HepG2 (cell line): Measurements from ENCODE around the gene MICALL2. TPM values are rescaled to one million over a fixed set of nuclear protein-coding genes. Genes with fewer than 3 reads are reported as not detected.
A peak's percentile ranks its signal among the peaks of the same experiment; 100 is the strongest.

Experiments used
- CEBPB ChIP-seq: IDR thresholded peaks from 2 replicates; pipeline ENCODE4 v1.6.1; 2011; ENCODE audit warnings: low read depth, low read length, improper control_type of control experiment, borderline replicate concordance
- DNMT1 ChIP-seq: sonication (generic); formaldehyde crosslinking; IDR thresholded peaks from 2 replicates; pipeline ENCODE4 v1.5.1; 2020; ENCODE audit warnings: mild to moderate bottlenecking, missing genetic modification reagents
- HNRNPL ChIP-seq: fragments of 200-400 bp; formaldehyde crosslinking; IDR thresholded peaks from 2 replicates; pipeline ENCODE4 v1.6.1; 2017; ENCODE audit warnings: mild to moderate bottlenecking, low read depth, low read length
- HNRNPLL ChIP-seq: fragments of 200-400 bp; formaldehyde crosslinking; IDR thresholded peaks from 2 replicates; pipeline ENCODE4 v1.6.1; 2017; ENCODE audit warnings: mild to moderate bottlenecking, low read depth, low read length; ENCODE audit not compliant: poor library complexity, severe bottlenecking
- HOXA3 ChIP-seq: sonication (generic); formaldehyde crosslinking; IDR thresholded peaks from 2 replicates; pipeline ENCODE4 v1.5.0; 2020; ENCODE audit warnings: missing genetic modification reagents
- PAF1 ChIP-seq: IDR thresholded peaks from 2 replicates; pipeline ENCODE4 v1.6.1; 2016; ENCODE audit warnings: missing genetic modification reagents, missing compliant biosample characterization
- RBFOX2 ChIP-seq: fragments of 200-400 bp; formaldehyde crosslinking; IDR thresholded peaks from 2 replicates; pipeline ENCODE4 v1.6.1; 2017; ENCODE audit warnings: low read depth, mild to moderate bottlenecking, low read length
- RELA ChIP-seq: sonication (generic); formaldehyde crosslinking; IDR thresholded peaks from 2 replicates; pipeline ENCODE4 v1.4.0; 2020; ENCODE audit warnings: missing genetic modification reagents
- RFXANK ChIP-seq: IDR thresholded peaks from 2 replicates; pipeline ENCODE4 v1.6.1; 2016
- SOX13 ChIP-seq, 3 experiments: fragments of 450-650 bp in 1 of 3; sonication (generic) in 1 of 3; formaldehyde crosslinking in 1 of 3; IDR thresholded peaks in 2 of 3; conservative IDR thresholded peaks in 1 of 3; 2 replicates each; pipeline versions ENCODE4 v1.5.0 to v1.6.1; 2016 to 2020; ENCODE audit warnings: antibody characterized with exemption in 1 of 3, mild to moderate bottlenecking in 1 of 3, missing compliant biosample characterization in 1 of 3, missing genetic modification reagents in 1 of 3, moderate library complexity in 1 of 3
- SP1 ChIP-seq, 2 experiments: fragments of 450-650 bp in 1 of 2; sonication (generic) in 1 of 2; formaldehyde crosslinking in 1 of 2; IDR thresholded peaks; 2 replicates each; pipeline versions ENCODE4 v1.4.0 to v1.6.1; 2016 to 2020; ENCODE audit warnings: missing genetic modification reagents in 1 of 2
- TFDP2 ChIP-seq: sonication (generic); formaldehyde crosslinking; IDR thresholded peaks from 2 replicates; pipeline ENCODE4 v1.4.0; 2020; ENCODE audit warnings: missing genetic modification reagents
- TOPORS ChIP-seq: sonication (generic); formaldehyde crosslinking; IDR thresholded peaks from 2 replicates; pipeline ENCODE4 v1.8.0; 2023; ENCODE audit warnings: mild to moderate bottlenecking, missing genetic modification reagents
- ZBTB2 ChIP-seq: sonication (generic); formaldehyde crosslinking; IDR thresholded peaks from 2 replicates; pipeline ENCODE4 v1.8.0; 2022; ENCODE audit warnings: low read depth, missing genetic modification reagents
- ZBTB34 ChIP-seq: sonication (generic); formaldehyde crosslinking; IDR thresholded peaks from 2 replicates; pipeline ENCODE4 v1.8.0; 2022; ENCODE audit warnings: mild to moderate bottlenecking, missing genetic modification reagents
- ZBTB7B ChIP-seq: sonication (generic); formaldehyde crosslinking; IDR thresholded peaks from 2 replicates; pipeline ENCODE4 v1.4.0; 2020; ENCODE audit warnings: missing genetic modification reagents
- ZMYM2 ChIP-seq: sonication (generic); formaldehyde crosslinking; IDR thresholded peaks from 2 replicates; pipeline ENCODE4 v1.8.0; 2022; ENCODE audit warnings: mild to moderate bottlenecking, missing genetic modification reagents
- ZNF34 ChIP-seq: sonication (generic); formaldehyde crosslinking; IDR thresholded peaks from 2 replicates; pipeline ENCODE4 v1.4.0; 2020; ENCODE audit warnings: mild to moderate bottlenecking, missing genetic modification reagents, borderline replicate concordance
- ZNF589 ChIP-seq: sonication (generic); formaldehyde crosslinking; conservative IDR thresholded peaks from 2 replicates; pipeline ENCODE4 v1.8.0; 2022; ENCODE audit warnings: mild to moderate bottlenecking, moderate library complexity, missing genetic modification reagents
- ZNF850 ChIP-seq: sonication (generic); formaldehyde crosslinking; conservative IDR thresholded peaks from 2 replicates; pipeline ENCODE4 v1.9.0; 2021; ENCODE audit warnings: mild to moderate bottlenecking, missing genetic modification reagents
- polyA plus RNA-seq, 8 experiments: library from polyadenylated mRNA; depleted of rRNA in 3 of 8; stranded (reverse) in 7 of 8; unstranded in 1 of 8; fragments of >200 nt; fragmentation: Illumina TruSeq in 4 of 8; extraction: Trizol in 4 of 8; gene quantifications; 2 replicates each; pipeline versions ENCODE4 v1.2.1 to v1.2.3, GENCODE V29; 2011 to 2016; ENCODE audit warnings: low read depth in 4 of 8, missing spikeins in 1 of 8, mixed read lengths in 1 of 8; ENCODE audit not compliant: insufficient read depth in 1 of 8
- total RNA-seq, 5 experiments: library from RNA; depleted of rRNA; stranded (reverse); fragments of >200 nt; fragmentation: Illumina TruSeq; extraction: Trizol; gene quantifications; 2 replicates each; pipeline ENCODE4 v1.2.3, GENCODE V29; 2016; ENCODE audit warnings: low read depth in 1 of 5
- TF ChIP-seq, protein P1 (sequence below): sonication (generic); formaldehyde crosslinking; IDR thresholded peaks from 2 replicates; pipeline ENCODE4 v1.9.0; 2022; ENCODE audit warnings: missing genetic modification reagents, mild to moderate bottlenecking, borderline replicate concordance
- TF ChIP-seq, protein P2 (sequence below): sonication (generic); formaldehyde crosslinking; IDR thresholded peaks from 2 replicates; pipeline ENCODE4 v1.4.0; 2020; ENCODE audit warnings: mild to moderate bottlenecking, missing genetic modification reagents

The MICALL2 gene
- total and polyA plus RNA-seq, 2 of the 13 experiments (the other 11 are each of a cell fraction or from before 2014, with no cell fraction given): 5.8 to 12.4 TPM

GRCh38 chr7:1460821-1461645 is 1.8 kb upstream of the MICALL2 start (continued):
- TF ChIP-seq TFDP2 (CRISPR knock-in tag) (0 out of 2 replicates have a peak, but pooled peaks have one; percentile 17), HNRNPLL (peak; percentile 23), SOX13 (IDR thresholded peaks at IDR 0.05) (no peak), SOX13 (CRISPR knock-in tag; conservative IDR thresholded peaks at IDR 0.05 in 1 of 2, IDR thresholded peaks at IDR 0.05 in 1 of 2) (no peak), DNMT1 (no peak), RELA (CRISPR knock-in tag) (no peak), ZNF589 (CRISPR knock-in tag) (no peak), ZNF34 (CRISPR knock-in tag) (no peak), SP1 (IDR thresholded peaks at IDR 0.05) (no peak), SP1 (CRISPR knock-in tag; IDR thresholded peaks at IDR 0.05) (peak; percentile 79), ZMYM2 (0 out of 2 replicates have a peak, but pooled peaks have one; percentile 58), HOXA3 (CRISPR knock-in tag) (peak; percentile 10; the same call in 1 of the 2 replicates), PAF1 (CRISPR knock-in tag) (no peak), RBFOX2 (peak; percentile 55), CEBPB (no peak), RFXANK (CRISPR knock-in tag) (no peak), ZBTB34 (no peak), HNRNPL (peak; percentile 71), TOPORS (CRISPR knock-in tag) (no peak), ZNF850 (no peak), ZBTB7B (CRISPR knock-in tag) (0 out of 2 replicates have a peak, but pooled peaks have one; percentile 24), ZBTB2 (peak; percentile 37; the same call in 1 of the 2 replicates)
- TF ChIP-seq, protein P1, sequence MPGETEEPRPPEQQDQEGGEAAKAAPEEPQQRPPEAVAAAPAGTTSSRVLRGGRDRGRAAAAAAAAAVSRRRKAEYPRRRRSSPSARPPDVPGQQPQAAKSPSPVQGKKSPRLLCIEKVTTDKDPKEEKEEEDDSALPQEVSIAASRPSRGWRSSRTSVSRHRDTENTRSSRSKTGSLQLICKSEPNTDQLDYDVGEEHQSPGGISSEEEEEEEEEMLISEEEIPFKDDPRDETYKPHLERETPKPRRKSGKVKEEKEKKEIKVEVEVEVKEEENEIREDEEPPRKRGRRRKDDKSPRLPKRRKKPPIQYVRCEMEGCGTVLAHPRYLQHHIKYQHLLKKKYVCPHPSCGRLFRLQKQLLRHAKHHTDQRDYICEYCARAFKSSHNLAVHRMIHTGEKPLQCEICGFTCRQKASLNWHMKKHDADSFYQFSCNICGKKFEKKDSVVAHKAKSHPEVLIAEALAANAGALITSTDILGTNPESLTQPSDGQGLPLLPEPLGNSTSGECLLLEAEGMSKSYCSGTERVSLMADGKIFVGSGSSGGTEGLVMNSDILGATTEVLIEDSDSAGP (CRISPR knock-in tag): 0 out of 2 replicates have a peak, but pooled peaks have one; percentile 52
- TF ChIP-seq, protein P2, sequence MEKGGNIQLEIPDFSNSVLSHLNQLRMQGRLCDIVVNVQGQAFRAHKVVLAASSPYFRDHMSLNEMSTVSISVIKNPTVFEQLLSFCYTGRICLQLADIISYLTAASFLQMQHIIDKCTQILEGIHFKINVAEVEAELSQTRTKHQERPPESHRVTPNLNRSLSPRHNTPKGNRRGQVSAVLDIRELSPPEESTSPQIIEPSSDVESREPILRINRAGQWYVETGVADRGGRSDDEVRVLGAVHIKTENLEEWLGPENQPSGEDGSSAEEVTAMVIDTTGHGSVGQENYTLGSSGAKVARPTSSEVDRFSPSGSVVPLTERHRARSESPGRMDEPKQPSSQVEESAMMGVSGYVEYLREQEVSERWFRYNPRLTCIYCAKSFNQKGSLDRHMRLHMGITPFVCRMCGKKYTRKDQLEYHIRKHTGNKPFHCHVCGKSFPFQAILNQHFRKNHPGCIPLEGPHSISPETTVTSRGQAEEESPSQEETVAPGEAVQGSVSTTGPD (CRISPR knock-in tag): no peak
